GM12878 (cell line): Measurements from ENCODE around the gene TSTD2. TPM values are rescaled to one million over a fixed set of nuclear protein-coding genes. Genes with fewer than 3 reads are reported as not detected.

ENCODE experiments used
- ATAC-seq: fragments of 200-7000 bp; cut with Tn5 transposase; 3 replicates; pipeline ENCODE4 v1.9.1; 2020; ENCODE audit warnings: mild to moderate bottlenecking, moderate library complexity
- BruUV-seq: library from RNA; stranded (reverse); fragments of 400-500 nt; replicated peaks from 2 replicates; lab custom pipeline; 2021; lab: Mats Ljungman, UMichigan
- CTCF ChIA-PET: fragments of 300-600 bp; sonication (Branson Sonifier 250); formaldehyde crosslinking; extraction: SDS; loops from one replicate; lab custom pipeline; 2021; ENCODE audit warnings: inconsistent platforms; lab: Yijun Ruan, JAX
- POLR2A ChIA-PET: fragments of 350-600 bp; formaldehyde crosslinking; extraction: SDS; loops from one replicate; lab custom pipeline; 2021; ENCODE audit warnings: inconsistent platforms; lab: Charles Lee
- RAD21 ChIA-PET: fragments of 300-600 bp; sonication (Branson Sonifier 250); formaldehyde crosslinking; loops from one replicate; lab custom pipeline; 2023; ENCODE audit warnings: antibody characterized with exemption; ENCODE audit not compliant: unreplicated experiment; lab: Charles Lee
- SMC1A ChIA-PET: fragments of 300-600 bp; sonication (Branson Sonifier 250); formaldehyde crosslinking; loops from one replicate; lab custom pipeline; 2023; ENCODE audit not compliant: unreplicated experiment, uncharacterized antibody; lab: Charles Lee
- DNase-seq: peaks from one replicate; pipeline ENCODE4 v3.0.0-alpha.2; 2011; ENCODE audit warnings: low read depth, low spot score
- FAIRE-seq: peaks from 3 replicates; lab custom pipeline; 2011; peaks lifted over from hg19 to GRCh38; lab: Jason Lieb, UNC
- H2AFZ ChIP-seq: 2 replicates; pipeline ENCODE4 v1.6.0; 2011; ENCODE audit warnings: low read depth, low read length, control low read depth; ENCODE audit not compliant: control insufficient read depth
- H3K27ac ChIP-seq: 2 replicates; pipeline ENCODE4 v1.5.1; 2011; ENCODE audit warnings: control low read depth; ENCODE audit not compliant: control insufficient read depth, insufficient read depth
- H3K27me3 ChIP-seq, 2 experiments: replicated peaks in 1 of 2; 2 replicates each; pipeline versions ENCODE4 v1.6.0 to v1.6.1; 2011; ENCODE audit warnings: low read length in 1 of 2; ENCODE audit not compliant: control insufficient read depth in 2 of 2, insufficient read depth in 2 of 2
- H3K36me3 ChIP-seq, 2 experiments: 2 replicates each; pipeline ENCODE4 v1.5.1; 2011; ENCODE audit warnings: low read length in 1 of 2; ENCODE audit not compliant: control insufficient read depth in 2 of 2, insufficient read depth in 2 of 2
- H3K4me1 ChIP-seq: 2 replicates; pipeline ENCODE4 v1.6.1; 2011; ENCODE audit warnings: mild to moderate bottlenecking, low read length, moderate library complexity, mixed read lengths; ENCODE audit not compliant: control insufficient read depth, insufficient read depth
- H3K4me2 ChIP-seq: 2 replicates; pipeline ENCODE4 v1.6.0; 2011; ENCODE audit warnings: control low read depth; ENCODE audit not compliant: control insufficient read depth, insufficient read depth
- H3K4me3 ChIP-seq: fragments of 200-600 bp; sonication (generic); 2 replicates; pipeline ENCODE4 v1.5.1; 2016
- H3K79me2 ChIP-seq: 2 replicates; pipeline ENCODE4 v1.6.0; 2011; ENCODE audit warnings: low read length; ENCODE audit not compliant: control insufficient read depth, insufficient read depth
- H3K9ac ChIP-seq: 2 replicates; pipeline ENCODE4 v1.8.0; 2011; ENCODE audit warnings: low read length, control low read depth, mixed read lengths; ENCODE audit not compliant: control insufficient read depth, insufficient read depth
- H3K9me3 ChIP-seq: replicated peaks from 3 replicates; pipeline ENCODE4 v1.5.1; 2011; ENCODE audit warnings: mild to moderate bottlenecking, low read length; ENCODE audit not compliant: control insufficient read depth, insufficient read depth
- H4K20me1 ChIP-seq: 2 replicates; pipeline ENCODE4 v1.6.0; 2011; ENCODE audit not compliant: control insufficient read depth, insufficient read depth
- ASH2L ChIP-seq: fragments of 300-600, 200-600 bp; sonication (generic); IDR thresholded peaks from 2 replicates; pipeline ENCODE4 v1.6.1; 2017; ENCODE audit warnings: low read depth, mild to moderate bottlenecking, borderline replicate concordance
- CHD4 ChIP-seq: fragments of 200-600 bp; sonication (generic); IDR thresholded peaks from 2 replicates; pipeline ENCODE4 v1.6.1; 2016; ENCODE audit warnings: mild to moderate bottlenecking
- HDAC2 ChIP-seq: fragments of 200-600 bp; sonication (generic); IDR thresholded peaks from 2 replicates; pipeline ENCODE4 v1.6.1; 2017
- HDAC6 ChIP-seq: fragments of 200-600 bp; sonication (generic); IDR thresholded peaks from one replicate; pipeline ENCODE4 v1.8.0; 2017; ENCODE audit warnings: antibody characterized with exemption; ENCODE audit not compliant: unreplicated experiment
- HSF1 ChIP-seq: fragments of 150-350 bp; IDR thresholded peaks from 2 replicates; pipeline ENCODE4 v1.6.1; 2014; ENCODE audit warnings: mild to moderate bottlenecking, low read depth, low read length
- JUNB ChIP-seq: IDR thresholded peaks from 2 replicates; pipeline ENCODE4 v1.6.1; 2016; ENCODE audit warnings: antibody characterized with exemption, mild to moderate bottlenecking
- MTA2 ChIP-seq: fragments of 450-650 bp; IDR thresholded peaks from 2 replicates; pipeline ENCODE4 v1.6.1; 2016; ENCODE audit warnings: low read depth, mild to moderate bottlenecking, moderate library complexity
- NR2C2 ChIP-seq: IDR thresholded peaks from 2 replicates; pipeline ENCODE4 v1.6.1; 2011; ENCODE audit warnings: borderline replicate concordance, low read depth; ENCODE audit not compliant: control insufficient read depth, insufficient read length
- RELA ChIP-seq: fragments of 450-650 bp; IDR thresholded peaks from 2 replicates; pipeline ENCODE4 v1.8.0; 2014; ENCODE audit warnings: borderline replicate concordance; ENCODE audit not compliant: partially characterized antibody
- WGBS: methylation state at CpG from one replicate; pipeline ENCODE4 v1.1.6; 2016; ENCODE audit warnings: low lambda C conversion rate; ENCODE audit not compliant: insufficient replicate concordance, insufficient coverage; ENCODE audit errors: missing lambda C conversion rate; 5-methylcytosine and 5-hydroxymethylcytosine counted together
- in situ Hi-C: fragments of 300-500 bp; cut with MboI; formaldehyde crosslinking; loops from 9 replicates; pipeline ENCODE4 v1.14.3; 2018; ENCODE audit warnings: mixed read lengths
- intact Hi-C: fragments of 100-400 bp; cut with micrococcal nuclease; formaldehyde crosslinking; loops from one replicate; pipeline ENCODE4 v1.14.2; 2022; ENCODE audit not compliant: unreplicated experiment
- polyA plus RNA-seq, 11 experiments: library from polyadenylated mRNA; depleted of rRNA in 4 of 11; unstranded in 6 of 11; stranded (reverse) in 5 of 11; fragments of >200 nt; fragmentation: Nextera tagmentation in 4 of 11; fragmentation: Illumina TruSeq in 1 of 11; extraction: Ambion mirVana in 4 of 11; extraction: Trizol in 1 of 11; gene quantifications; 1 replicate in 1 of 11; 2 replicates in 10 of 11; pipeline versions ENCODE4 v1.2.1 to v1.2.3, GENCODE V29; 2011 to 2016; ENCODE audit warnings: inconsistent platforms in 2 of 11, missing spikeins in 2 of 11, low read depth in 1 of 11
- total RNA-seq, 4 experiments: library from RNA; depleted of rRNA in 3 of 4; stranded (reverse); fragments of >200 nt in 3 of 4; fragmentation: Illumina TruSeq in 1 of 4; extraction: Trizol in 1 of 4; gene quantifications; 2 replicates each; pipeline versions ENCODE4 v1.2.1 to v1.2.3, GENCODE V29; 2013 to 2021

TSTD2 gene
- total and polyA plus RNA-seq, 10 of the 15 experiments (the other 5 are each of a cell fraction or from before 2014, with no cell fraction given), result 5.0 to 30.6 (median 14.1) TPM

GRCh38 chr9:97672403-97672802 lies 39.2 kb upstream of the TSTD2 start:
- no peak for TF ChIP-seq HDAC6
- TF ChIP-seq JUNB, result no peak
- no peak for TF ChIP-seq RELA
- TF ChIP-seq CHD4, result no peak
- TF ChIP-seq ASH2L, result no peak
- TF ChIP-seq MTA2, result no peak
- TF ChIP-seq HSF1, result no peak
- no peak for TF ChIP-seq HDAC2
- TF ChIP-seq NR2C2, result no peak
- FAIRE-seq (no peak), ATAC-seq (no peak), DNase-seq (no peak)
- no peak overlapping the region for H3K4me3 ChIP-seq
- peaks cover 9 to 44% of the 10 kb centered on the region in 2 experiments for H3K36me3 ChIP-seq
- in situ Hi-C loops, result no loop called here
- H4K20me1 ChIP-seq, result no peaks in the 10 kb centered on the region
- no peaks in the 10 kb centered on the region for H3K27me3 ChIP-seq
- ChIA-PET CTCF (interaction anchor here (0.9 kb wide), 1 partner anchor 26 kb away, joined by 3 read pairs; no protein-coding TSS in a partner anchor), RAD21 (no interaction called here), POLR2A (no interaction called here), SMC1A (interaction anchor here (1.2 to 1.3 kb wide), 2 partner anchors 16 to 24 kb away, joined by 3 read pairs; partner anchors contain the start of gene XPA)
- H3K79me2 ChIP-seq, result no peaks in the 10 kb centered on the region
- intact Hi-C loops, result no loop called here
- WGBS, result 96% methylated on average over 3 of the region's 3 CpGs
- peaks cover 3% of the 10 kb centered on the region; the same call in 1 of the 2 replicates for H3K4me1 ChIP-seq
- no peaks in the 10 kb centered on the region for H3K9me3 ChIP-seq
- no peak overlapping the region for H3K4me2 ChIP-seq
- no peak overlapping the region for H3K9ac ChIP-seq
- BruUV-seq, result no TSS peak
- H3K27ac ChIP-seq, result no peak overlapping the region
- no peak overlapping the region for H2AFZ ChIP-seq
